Astrocyte of the cerebellum (primary cell): Measurements from ENCODE around the gene NHLH1.

Experiments
- DNase-seq: peaks from one replicate; pipeline ENCODE4 v3.0.0-alpha.2; 2011; ENCODE audit warnings: low read depth
- H3K4me3 ChIP-seq: 2 replicates; pipeline ENCODE4 v1.5.1; 2011; ENCODE audit warnings: mild to moderate bottlenecking, low read depth, low read length, moderate library complexity
- in situ Hi-C: cut with HindIII; loops from 2 replicates; pipeline ENCODE4 v1.10.0; 2017; ENCODE audit warnings: low sequenced_read_pairs
- TF ChIP-seq, protein P1 (sequence below): IDR thresholded peaks from 2 replicates; pipeline ENCODE4 v1.5.1; 2012; ENCODE audit warnings: low read length, low read depth, moderate library complexity, mild to moderate bottlenecking; ENCODE audit errors: missing control alignments

The NHLH1 gene

GRCh38 chr1:160367934-160368923 lies 1.4 kb downstream of the NHLH1 start:
- no peak for DNase-seq
- in situ Hi-C loops, result no loop called here
- no peak overlapping the region for H3K4me3 ChIP-seq
- TF ChIP-seq, protein P1, sequence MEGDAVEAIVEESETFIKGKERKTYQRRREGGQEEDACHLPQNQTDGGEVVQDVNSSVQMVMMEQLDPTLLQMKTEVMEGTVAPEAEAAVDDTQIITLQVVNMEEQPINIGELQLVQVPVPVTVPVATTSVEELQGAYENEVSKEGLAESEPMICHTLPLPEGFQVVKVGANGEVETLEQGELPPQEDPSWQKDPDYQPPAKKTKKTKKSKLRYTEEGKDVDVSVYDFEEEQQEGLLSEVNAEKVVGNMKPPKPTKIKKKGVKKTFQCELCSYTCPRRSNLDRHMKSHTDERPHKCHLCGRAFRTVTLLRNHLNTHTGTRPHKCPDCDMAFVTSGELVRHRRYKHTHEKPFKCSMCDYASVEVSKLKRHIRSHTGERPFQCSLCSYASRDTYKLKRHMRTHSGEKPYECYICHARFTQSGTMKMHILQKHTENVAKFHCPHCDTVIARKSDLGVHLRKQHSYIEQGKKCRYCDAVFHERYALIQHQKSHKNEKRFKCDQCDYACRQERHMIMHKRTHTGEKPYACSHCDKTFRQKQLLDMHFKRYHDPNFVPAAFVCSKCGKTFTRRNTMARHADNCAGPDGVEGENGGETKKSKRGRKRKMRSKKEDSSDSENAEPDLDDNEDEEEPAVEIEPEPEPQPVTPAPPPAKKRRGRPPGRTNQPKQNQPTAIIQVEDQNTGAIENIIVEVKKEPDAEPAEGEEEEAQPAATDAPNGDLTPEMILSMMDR, result no peak

DNA sequence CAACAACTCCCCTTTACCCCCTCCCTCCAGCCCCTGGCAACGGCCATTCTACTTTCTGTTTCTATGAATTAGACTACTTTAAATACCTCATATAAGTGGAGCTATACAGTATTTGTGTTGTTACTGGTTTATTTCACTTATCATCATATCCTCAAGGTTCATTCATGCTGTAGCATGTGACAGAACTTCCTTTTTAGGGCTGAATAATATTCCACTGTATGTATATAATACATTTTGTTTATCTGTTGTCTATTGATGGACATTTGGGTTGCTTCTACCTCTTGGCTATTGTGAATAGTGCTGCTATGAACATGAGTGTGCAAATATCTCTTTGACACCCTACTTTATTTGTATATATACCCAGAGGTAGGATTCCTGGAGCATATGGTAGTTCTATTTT lies 2.2 kb downstream of the NHLH1 start:
- no peak overlapping the region for H3K4me3 ChIP-seq
- in situ Hi-C loops, result no loop called here

DNA sequence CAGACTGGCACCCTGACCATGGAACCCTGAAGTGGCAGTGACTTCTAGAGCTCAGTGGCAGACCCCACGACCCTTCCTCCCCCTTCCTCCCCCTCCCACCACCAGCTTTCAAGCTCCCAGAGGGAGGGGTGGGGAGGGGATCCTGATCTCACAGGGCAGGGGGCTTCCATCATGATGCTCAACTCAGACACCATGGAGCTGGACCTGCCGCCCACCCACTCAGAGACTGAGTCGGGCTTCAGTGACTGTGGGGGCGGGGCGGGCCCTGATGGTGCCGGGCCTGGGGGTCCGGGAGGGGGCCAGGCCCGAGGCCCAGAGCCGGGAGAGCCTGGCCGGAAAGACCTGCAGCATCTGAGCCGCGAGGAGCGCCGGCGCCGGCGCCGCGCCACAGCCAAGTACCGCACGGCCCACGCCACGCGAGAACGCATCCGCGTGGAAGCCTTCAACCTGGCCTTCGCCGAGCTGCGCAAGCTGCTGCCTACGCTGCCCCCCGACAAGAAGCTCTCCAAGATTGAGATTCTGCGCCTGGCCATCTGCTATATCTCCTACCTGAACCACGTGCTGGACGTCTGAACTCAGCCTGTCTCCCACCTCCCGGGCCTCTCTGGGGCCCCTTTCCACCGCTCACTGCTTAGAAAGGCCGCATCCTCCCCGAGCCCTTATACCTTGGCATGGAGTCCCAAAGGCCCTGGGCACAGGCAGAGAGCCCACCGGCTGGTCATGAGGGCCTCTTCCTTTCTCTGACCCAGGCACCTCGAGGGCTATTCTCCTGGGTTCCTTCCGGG lies 3.9 kb downstream of the NHLH1 start:
- in situ Hi-C loops, result no loop called here
- TF ChIP-seq, protein P1, result no peak
- no peak overlapping the region for H3K4me3 ChIP-seq
- no peak for DNase-seq

More for the DNA sequence above, 2.2 kb downstream of the NHLH1 start:
- TF ChIP-seq, protein P1, result no peak
- DNase-seq, result no peak

GRCh38 chr1:160371346-160371631 lies 4.4 kb downstream of the NHLH1 start:
- no peak overlapping the region for H3K4me3 ChIP-seq
- TF ChIP-seq, protein P1, result no peak
- DNase-seq, result no peak
- in situ Hi-C loops, result no loop called here

GRCh38 chr1:160371756-160372155 lies 4.9 kb downstream of the NHLH1 start:
- DNase-seq, result no peak
- no peak overlapping the region for H3K4me3 ChIP-seq
- TF ChIP-seq, protein P1, result no peak
- in situ Hi-C loops, result no loop called here

- no peak overlapping the region for H3K4me3 ChIP-seq
- TF ChIP-seq, protein P1, result no peak
- DNase-seq, result no peak
- in situ Hi-C loops, result no loop called here
These were observed 6.8 kb downstream of the NHLH1 start for GRCh38 chr1:160373696-160374095.
